ENCODE results near the gene NGEF. TPM values are rescaled to one million over a fixed set of nuclear protein-coding genes. Genes with fewer than 3 reads are reported as not detected.

NGEF gene
- total RNA-seq, 3 donors from 2014 or later = 20.1 to 67.5 (median 38.0) TPM

- Histone ChIP-seq H3K4me3 (no peak overlapping the region), H3K9me3 (no peaks in the 10 kb centered on the region), H3K36me3 (ENCODE audit: low read depth) (no peaks in the 10 kb centered on the region), H3K4me1 (ENCODE audit: low read depth) (no peaks in the 10 kb centered on the region)
- no peak for TF ChIP-seq CTCF (IDR thresholded peaks at IDR 0.05)
- DNase-seq = no peak
- no peak for ATAC-seq
- intact Hi-C loops (cut with DNase I, micrococcal nuclease) = no loop called here
Measured at GRCh38 chr2:233035426-233036161, 22.5 kb upstream of the NGEF start.

GRCh38 chr2:233034091-233034882, 21.2 kb upstream of the NGEF start:
- intact Hi-C loops (cut with DNase I, micrococcal nuclease) = no loop called here
- ATAC-seq = no peak
- DNase-seq = no peak
- H3K9me3 ChIP-seq = no peaks in the 10 kb centered on the region
- H3K4me3 ChIP-seq = no peak overlapping the region
- no peak for TF ChIP-seq CTCF (IDR thresholded peaks at IDR 0.05)
- H3K36me3 ChIP-seq (ENCODE audit: low read depth) = no peaks in the 10 kb centered on the region
- H3K4me1 ChIP-seq (ENCODE audit: low read depth) = no peaks in the 10 kb centered on the region

- Histone ChIP-seq H3K9me3 (no peaks in the 10 kb centered on the region), H3K36me3 (ENCODE audit: low read depth) (no peaks in the 10 kb centered on the region), H3K4me3 (no peak overlapping the region), H3K4me1 (ENCODE audit: low read depth) (no peaks in the 10 kb centered on the region)
- no peak for TF ChIP-seq CTCF (IDR thresholded peaks at IDR 0.05)
- no peak for DNase-seq
- ATAC-seq = no peak
- intact Hi-C loops (cut with DNase I, micrococcal nuclease) = no loop called here
Measured at GRCh38 chr2:233033672-233034071, 20.6 kb upstream of the NGEF start.

GRCh38 chr2:233032551-233033320, 19.7 kb upstream of the NGEF start, which contains the start of gene NEU2:
Gene NEU2 (plus strand): TSS chr2:233032672. CDS start chr2:233032672, 0 bp downstream.
- DNase-seq (no peak), ATAC-seq (no peak)
- H3K9me3 ChIP-seq = no peaks in the 10 kb centered on the region
- no peak within 1 kb of the TSS for H3K4me3 ChIP-seq
- H3K4me1 ChIP-seq (ENCODE audit: low read depth) = no peaks in the 10 kb centered on the region
- no peaks in the 10 kb centered on the region for H3K36me3 ChIP-seq (ENCODE audit: low read depth)
- intact Hi-C loops (cut with DNase I, micrococcal nuclease) = no loop called here
- no peak for TF ChIP-seq CTCF (IDR thresholded peaks at IDR 0.05)

- DNase-seq = no peak
- no peak for TF ChIP-seq CTCF (IDR thresholded peaks at IDR 0.05)
- no peaks in the 10 kb centered on the region for H3K36me3 ChIP-seq (ENCODE audit: low read depth)
- H3K4me3 ChIP-seq = no peak overlapping the region
- no peaks in the 10 kb centered on the region for H3K4me1 ChIP-seq (ENCODE audit: low read depth)
- H3K9me3 ChIP-seq = no peaks in the 10 kb centered on the region
- intact Hi-C loops (cut with DNase I, micrococcal nuclease) = no loop called here
- ATAC-seq = no peak
Measured at GRCh38 chr2:233031556-233032500, 18.8 kb upstream of the NGEF start.

Measured in mucosa of descending colon (tissue), 3 donors.